Measurements from ENCODE around the gene TRMT1.

GRCh38 chr19:13066226-13066625, 50.3 kb downstream of the TRMT1 start:
- no peak for TF ChIP-seq CTCF (IDR thresholded peaks at IDR 0.05)
- no peak for TF ChIP-seq POLR2A (IDR thresholded peaks at IDR 0.05)
